H9 (cell line): Measurements from ENCODE around the gene LPP. TPM values are rescaled to one million over a fixed set of nuclear protein-coding genes. Genes with fewer than 3 reads are reported as not detected.

Experiments used
- DNase-seq: peaks from one replicate; pipeline ENCODE4 v3.0.0-alpha.2; 2017
- H2AFZ ChIP-seq: one replicate; pipeline ENCODE4 v1.6.1; 2013; ENCODE audit warnings: mild to moderate bottlenecking, low read length, control low read depth, moderate library complexity
- H2AK5ac ChIP-seq: 2 replicates; pipeline ENCODE4 v1.6.1; 2013; ENCODE audit warnings: low read length, control low read depth, mixed read lengths; ENCODE audit not compliant: insufficient read length
- H2BK120ac ChIP-seq: one replicate; pipeline ENCODE4 v1.6.1; 2013; ENCODE audit warnings: low read depth, mild to moderate bottlenecking, low read length, control low read depth, inconsistent platforms; ENCODE audit not compliant: poor library complexity, severe bottlenecking
- H2BK12ac ChIP-seq: 2 replicates; pipeline ENCODE4 v1.6.1; 2013; ENCODE audit warnings: low read length, control low read depth, mixed read lengths, low read depth; ENCODE audit not compliant: insufficient read length
- H2BK15ac ChIP-seq: 2 replicates; pipeline ENCODE4 v1.6.1; 2013; ENCODE audit warnings: low read depth, low read length, control low read depth
- H2BK20ac ChIP-seq: one replicate; pipeline ENCODE4 v1.6.1; 2013; ENCODE audit warnings: low read depth, mild to moderate bottlenecking, low read length, control low read depth, inconsistent platforms; ENCODE audit not compliant: poor library complexity, severe bottlenecking
- H2BK5ac ChIP-seq: 2 replicates; pipeline ENCODE4 v1.6.1; 2013; ENCODE audit warnings: low read length, control low read depth, mixed read lengths; ENCODE audit not compliant: insufficient read length
- H3K14ac ChIP-seq: 2 replicates; pipeline ENCODE4 v1.6.1; 2013; ENCODE audit warnings: low read length, control low read depth; ENCODE audit not compliant: insufficient read depth
- H3K18ac ChIP-seq: 2 replicates; pipeline ENCODE4 v1.6.1; 2013; ENCODE audit warnings: low read depth, mild to moderate bottlenecking, mixed read lengths, low read length, control low read depth; ENCODE audit not compliant: insufficient read length
- H3K23ac ChIP-seq: 2 replicates; pipeline ENCODE4 v1.6.1; 2013; ENCODE audit warnings: low read length, control low read depth, mixed read lengths, low read depth; ENCODE audit not compliant: insufficient read length
- H3K23me2 ChIP-seq: 2 replicates; pipeline ENCODE4 v1.6.1; 2013; ENCODE audit warnings: low read depth, mild to moderate bottlenecking, mixed read lengths, low read length, control low read depth; ENCODE audit not compliant: insufficient read length, poor library complexity, severe bottlenecking
- H3K27ac ChIP-seq: 2 replicates; pipeline ENCODE4 v1.5.1; 2013; ENCODE audit warnings: low read length, control low read depth, mixed read lengths, low read depth; ENCODE audit not compliant: insufficient read length
- H3K27me3 ChIP-seq: 2 replicates; pipeline ENCODE4 v1.6.1; 2013; ENCODE audit warnings: low read length, control low read depth, inconsistent platforms; ENCODE audit not compliant: insufficient read depth
- H3K4ac ChIP-seq: 2 replicates; pipeline ENCODE4 v1.6.1; 2013; ENCODE audit warnings: low read depth, mild to moderate bottlenecking, control low read depth, inconsistent platforms, low read length, moderate library complexity
- H3K4me1 ChIP-seq: 2 replicates; pipeline ENCODE4 v1.6.1; 2013; ENCODE audit warnings: low read length, control low read depth, inconsistent platforms; ENCODE audit not compliant: insufficient read depth
- H3K4me2 ChIP-seq: 2 replicates; pipeline ENCODE4 v1.6.1; 2013; ENCODE audit warnings: low read length, control low read depth, mixed read lengths; ENCODE audit not compliant: insufficient read length, insufficient read depth
- H3K56ac ChIP-seq: 2 replicates; pipeline ENCODE4 v1.6.1; 2013; ENCODE audit warnings: low read depth, mild to moderate bottlenecking, mixed read lengths, low read length, control low read depth; ENCODE audit not compliant: insufficient read length
- H3K79me1 ChIP-seq: 2 replicates; pipeline ENCODE4 v1.6.1; 2013; ENCODE audit warnings: low read depth, mild to moderate bottlenecking, moderate library complexity, low read length, control low read depth, inconsistent platforms; ENCODE audit not compliant: insufficient read depth, poor library complexity, severe bottlenecking
- H3K79me2 ChIP-seq: 2 replicates; pipeline ENCODE4 v1.6.1; 2013; ENCODE audit warnings: low read length, control low read depth, inconsistent platforms; ENCODE audit not compliant: insufficient read depth
- H3K9ac ChIP-seq: 2 replicates; pipeline ENCODE4 v1.6.1; 2013; ENCODE audit warnings: low read length, control low read depth, mixed read lengths; ENCODE audit not compliant: insufficient read length; ENCODE audit errors: extremely low read depth
- H3K9me3 ChIP-seq: one replicate; pipeline ENCODE4 v1.6.1; 2013; ENCODE audit warnings: low read depth, low read length, inconsistent platforms; ENCODE audit not compliant: control insufficient read depth
- H3T11ph ChIP-seq: one replicate; pipeline ENCODE4 v1.6.1; 2013; ENCODE audit warnings: mild to moderate bottlenecking, low read length, control low read depth, inconsistent platforms
- H4K20me1 ChIP-seq: one replicate; pipeline ENCODE4 v1.6.1; 2013; ENCODE audit not compliant: control insufficient read depth, insufficient read length, insufficient read depth
- H4K5ac ChIP-seq: 2 replicates; pipeline ENCODE4 v1.6.1; 2013; ENCODE audit warnings: low read depth, mild to moderate bottlenecking, mixed read lengths, low read length, control low read depth; ENCODE audit not compliant: insufficient read length
- H4K8ac ChIP-seq: replicated peaks from 2 replicates; pipeline ENCODE4 v1.6.1; 2013; ENCODE audit warnings: low read length, control low read depth, mixed read lengths, low read depth; ENCODE audit not compliant: insufficient read length
- H4K91ac ChIP-seq: 2 replicates; pipeline ENCODE4 v1.6.1; 2013; ENCODE audit warnings: low read depth, mild to moderate bottlenecking, moderate library complexity, mixed read lengths, low read length, control low read depth; ENCODE audit not compliant: insufficient read length
- H3K27ac Mint-ChIP-seq, 3 experiments: 2 replicates in 2 of 3; 3 replicates in 1 of 3; pipeline ENCODE4 v1.8.0; 2020 to 2021; ENCODE audit warnings: mixed read lengths in 3 of 3, mild to moderate bottlenecking in 1 of 3, moderate library complexity in 1 of 3
- H3K27me3 Mint-ChIP-seq: 2 replicates; pipeline ENCODE4 v1.8.0; 2021; ENCODE audit warnings: low read depth, mild to moderate bottlenecking, moderate library complexity, mixed read lengths
- H3K36me3 Mint-ChIP-seq, 3 experiments: 2 replicates in 2 of 3; 3 replicates in 1 of 3; pipeline ENCODE4 v1.8.0; 2020 to 2021; ENCODE audit warnings: low read depth in 3 of 3, mixed read lengths in 3 of 3; ENCODE audit not compliant: insufficient read depth in 1 of 3
- H3K4me1 Mint-ChIP-seq, 2 experiments: 2 replicates each; pipeline ENCODE4 v1.8.0; 2020; ENCODE audit warnings: mixed read lengths in 2 of 2
- H3K4me3 Mint-ChIP-seq, 2 experiments: 2 replicates in 1 of 2; 3 replicates in 1 of 2; pipeline ENCODE4 v1.8.0; 2020 to 2021; ENCODE audit warnings: mild to moderate bottlenecking in 2 of 2, mixed read lengths in 2 of 2, moderate library complexity in 1 of 2
- H3K9me3 Mint-ChIP-seq, 2 experiments: 2 replicates in 1 of 2; 3 replicates in 1 of 2; pipeline ENCODE4 v1.8.0; 2020; ENCODE audit warnings: mild to moderate bottlenecking in 2 of 2, mixed read lengths in 2 of 2, moderate library complexity in 1 of 2
- CTCF ChIP-seq: fragments of 200-600 bp; sonication (generic); conservative IDR thresholded peaks from 3 replicates; pipeline ENCODE4 v1.8.0; 2021; ENCODE audit warnings: antibody characterized with exemption, mild to moderate bottlenecking
- WGBS: extraction: QIAGEN DNeasy Blood & Tissue Kit; methylation state at CpG from one replicate; pipeline ENCODE4 v1.1.7; 2013; ENCODE audit warnings: missing lambda C conversion rate, low lambda C conversion rate, mixed read lengths; ENCODE audit not compliant: insufficient read length; ENCODE audit errors: extremely low coverage; 5-methylcytosine and 5-hydroxymethylcytosine counted together
- total RNA-seq: library from RNA; stranded (reverse); gene quantifications from 2 replicates; pipeline ENCODE4 v1.2.1, GENCODE V29; 2021

The LPP gene
- total RNA-seq, 1 experiment from 2014 or later, result 64.6 TPM

GRCh38 chr3:188524052-188524451, 370.1 kb downstream of the LPP start:
- H4K91ac ChIP-seq, result no peak overlapping the region
- H4K8ac ChIP-seq, result no peak overlapping the region
- H2AK5ac ChIP-seq, result no peak overlapping the region
- no peak overlapping the region for H2BK20ac ChIP-seq
- no peak overlapping the region for H3K4ac ChIP-seq
- no peaks in the 10 kb centered on the region for H3K27me3 ChIP-seq
- DNase-seq, result no peak
- no peaks in the 10 kb centered on the region for H3K4me1 ChIP-seq
- H3K79me2 ChIP-seq, result no peaks in the 10 kb centered on the region
- H3K23me2 ChIP-seq, result no peaks in the 10 kb centered on the region
- H3K4me2 ChIP-seq, result no peak overlapping the region
- H2BK15ac ChIP-seq, result no peak overlapping the region
- no peak overlapping the region for H2AFZ ChIP-seq
- H3K23ac ChIP-seq, result no peak overlapping the region
- H3K14ac ChIP-seq, result no peak overlapping the region
- Mint-ChIP-seq H3K4me1 (no peaks in the 10 kb centered on the region), H3K9me3 (no peaks in the 10 kb centered on the region), H3K27ac (no peak overlapping the region; a peak in 1 of 7 replicates), H3K27me3 (no peaks in the 10 kb centered on the region), H3K36me3 (peaks cover 0 to 7% (median 2%) of the 10 kb centered on the region in 3 experiments; a peak in 3 of 7 replicates), H3K4me3 (no peak overlapping the region)
- no peak overlapping the region for H3K18ac ChIP-seq
- no peak overlapping the region for H4K5ac ChIP-seq
- TF ChIP-seq CTCF, result no peak
- no peak overlapping the region for H2BK120ac ChIP-seq
- no peak overlapping the region for H2BK12ac ChIP-seq
- no CpG with 5 or more reads among the region's 3 CpGs for WGBS
- no peak overlapping the region for H3K9ac ChIP-seq
- no peak overlapping the region for H3K56ac ChIP-seq
- H3K79me1 ChIP-seq, result peaks cover 3% of the 10 kb centered on the region
- H2BK5ac ChIP-seq, result no peak overlapping the region
- no peak overlapping the region for H3K27ac ChIP-seq
- no peaks in the 10 kb centered on the region for H3K9me3 ChIP-seq
- H3T11ph ChIP-seq, result no peak overlapping the region
- no peaks in the 10 kb centered on the region for H4K20me1 ChIP-seq
